ENCODE measurements around the gene AMH.
A peak's percentile ranks its signal among the peaks of the same experiment; 100 is the strongest.

Gene AMH

DNA sequence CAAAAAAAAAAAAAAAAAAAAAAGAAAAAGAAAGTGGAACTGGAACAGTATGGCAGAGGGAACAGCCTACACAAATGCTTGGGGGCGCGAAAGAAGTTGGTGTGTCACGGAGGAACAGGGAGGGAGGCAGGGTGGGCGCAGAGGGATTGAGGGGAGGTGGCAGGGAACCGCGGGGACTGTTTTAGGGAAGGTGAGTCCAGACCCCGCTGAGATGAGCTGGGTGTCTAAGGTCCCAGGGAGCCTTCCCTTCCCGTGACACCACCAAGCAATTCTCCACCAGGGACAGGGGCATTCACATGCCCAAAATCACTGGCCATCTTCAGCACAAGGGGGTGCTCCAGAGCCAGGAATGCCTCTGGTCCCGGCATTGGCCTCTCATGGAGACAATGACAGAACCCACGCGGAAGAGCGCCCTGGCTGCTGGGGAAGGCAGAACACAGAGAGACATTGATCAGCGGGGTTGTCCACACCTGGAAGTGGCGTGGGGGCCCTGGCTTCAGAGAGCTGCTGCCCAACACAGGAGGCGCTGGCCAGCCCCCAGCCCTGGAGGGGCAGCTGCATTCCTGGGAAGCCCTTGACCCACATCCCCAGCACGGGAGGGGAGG is 25.9 kb downstream of the AMH start:
- Histone ChIP-seq H3K9me3 (ENCODE audit: control extremely low read depth in 1 of 5, control insufficient read depth in 4 of 5, insufficient read depth in 2 of 5, low read depth in 1 of 5, low read length in 4 of 5) (no peaks in the 10 kb centered on the region), H3K27ac (ENCODE audit: insufficient read depth in 1 of 2, low read depth in 1 of 2, low read length in 2 of 2, poor library complexity in 1 of 2, severe bottlenecking in 2 of 2) (no peak overlapping the region), H3K4me3 (ENCODE audit: control insufficient read depth in 1 of 7, extremely low read depth in 1 of 7, insufficient read depth in 4 of 7, low read depth in 2 of 7, low read length in 6 of 7) (no peak overlapping the region), H3K4me1 (ENCODE audit: control extremely low read depth in 1 of 4, control insufficient read depth in 4 of 4, insufficient read depth in 4 of 4, low read length in 3 of 4) (peaks cover 4 to 40% (median 39%) of the 10 kb centered on the region in 4 experiments), H3K27me3 (replicated peaks in 2 of 5; ENCODE audit: control insufficient read depth in 4 of 5, insufficient read depth in 5 of 5, low read length in 4 of 5) (no peaks in the 10 kb centered on the region), H3K36me3 (ENCODE audit: control insufficient read depth in 4 of 4, insufficient read depth in 4 of 4, low read length in 3 of 4) (peaks cover 0 to 41% (median 24%) of the 10 kb centered on the region in 4 experiments)
- POLR2A ChIA-PET, result interaction anchor here (0.6 to 1.4 kb wide), 3 partner anchors 14 to 342 kb away, joined by 3 to 5 read pairs (median 5); partner anchors contain the start of gene PLEKHJ1
- CTCF ChIA-PET, result interaction anchor here (1.0 to 6.0 kb wide), 17 partner anchors 11 to 350 kb away, joined by 3 to 44 read pairs (median 5); partner anchors contain the start of genes LSM7 and SPPL2B
- peak; percentile 72 to 86 (median 85) for DNase-seq
- 62% methylated on average over 13 of the region's 16 CpGs for WGBS (ENCODE audit: insufficient coverage)

DNA sequence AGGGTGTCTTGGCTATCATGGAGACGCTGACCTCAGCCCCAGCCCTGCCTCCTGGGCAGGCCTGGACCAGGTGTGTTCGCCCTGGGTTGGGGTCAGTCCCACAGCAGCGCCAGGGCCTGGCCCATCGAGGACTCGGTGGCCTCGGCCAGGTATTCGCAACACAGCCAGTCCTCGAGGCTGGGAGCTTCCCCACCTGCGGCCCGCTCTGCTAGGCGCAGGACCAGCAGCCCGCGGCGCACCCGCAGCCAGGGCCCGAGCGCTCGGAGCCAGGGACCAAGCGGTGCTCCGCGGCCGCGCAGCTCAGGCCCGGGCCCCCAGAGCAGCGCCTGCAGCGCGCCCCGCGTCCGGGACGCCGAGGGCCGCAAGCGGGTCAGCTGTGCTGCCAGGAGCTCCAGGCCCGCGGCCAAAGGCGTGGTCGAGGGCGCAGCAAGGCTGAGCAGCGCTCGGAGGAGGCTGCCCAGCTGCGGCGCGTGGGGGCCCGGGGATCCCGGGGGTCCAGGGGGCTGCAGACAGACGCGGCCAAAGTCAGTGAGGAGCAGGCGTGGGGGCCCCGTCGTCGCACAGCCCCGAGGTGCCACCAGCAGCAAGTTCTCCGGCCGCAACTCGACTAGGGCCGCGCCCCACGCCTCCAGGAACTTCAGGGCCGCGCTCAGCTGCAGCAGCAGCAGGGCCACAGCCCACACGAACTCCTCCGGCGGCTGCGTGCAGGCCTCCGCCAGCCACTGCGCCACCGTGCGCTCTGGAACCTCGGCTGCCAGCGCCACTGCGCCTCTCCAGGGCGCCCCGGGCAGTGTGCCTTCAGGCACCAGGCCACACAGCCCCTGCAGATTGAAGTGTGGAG is 26.7 kb downstream of the AMH start:
- Histone ChIP-seq H3K4me3 (ENCODE audit: control insufficient read depth in 1 of 7, extremely low read depth in 1 of 7, insufficient read depth in 4 of 7, low read depth in 2 of 7, low read length in 6 of 7) (no peak overlapping the region), H3K27me3 (replicated peaks in 2 of 5; ENCODE audit: control insufficient read depth in 4 of 5, insufficient read depth in 5 of 5, low read length in 4 of 5) (no peaks in the 10 kb centered on the region), H3K4me1 (ENCODE audit: control extremely low read depth in 1 of 4, control insufficient read depth in 4 of 4, insufficient read depth in 4 of 4, low read length in 3 of 4) (peaks cover 4 to 47% (median 41%) of the 10 kb centered on the region in 4 experiments), H3K27ac (ENCODE audit: insufficient read depth in 1 of 2, low read depth in 1 of 2, low read length in 2 of 2, poor library complexity in 1 of 2, severe bottlenecking in 2 of 2) (no peak overlapping the region), H3K36me3 (ENCODE audit: control insufficient read depth in 4 of 4, insufficient read depth in 4 of 4, low read length in 3 of 4) (peaks cover 0 to 41% (median 24%) of the 10 kb centered on the region in 4 experiments), H3K9me3 (ENCODE audit: control extremely low read depth in 1 of 5, control insufficient read depth in 4 of 5, insufficient read depth in 2 of 5, low read depth in 1 of 5, low read length in 4 of 5) (no peaks in the 10 kb centered on the region)
- ChIA-PET CTCF (interaction anchor here (1.2 to 6.0 kb wide), 9 partner anchors 10 to 349 kb away, joined by 3 to 44 read pairs (median 9); no protein-coding TSS in a partner anchor), POLR2A (interaction anchor here (0.6 to 1.4 kb wide), 3 partner anchors 12 to 135 kb away, joined by 3 to 5 read pairs (median 3); partner anchors contain the start of gene PLEKHJ1)
- DNase-seq, result no peak
- WGBS (ENCODE audit: insufficient coverage), result 96% methylated on average over 68 of the region's 74 CpGs

DNA sequence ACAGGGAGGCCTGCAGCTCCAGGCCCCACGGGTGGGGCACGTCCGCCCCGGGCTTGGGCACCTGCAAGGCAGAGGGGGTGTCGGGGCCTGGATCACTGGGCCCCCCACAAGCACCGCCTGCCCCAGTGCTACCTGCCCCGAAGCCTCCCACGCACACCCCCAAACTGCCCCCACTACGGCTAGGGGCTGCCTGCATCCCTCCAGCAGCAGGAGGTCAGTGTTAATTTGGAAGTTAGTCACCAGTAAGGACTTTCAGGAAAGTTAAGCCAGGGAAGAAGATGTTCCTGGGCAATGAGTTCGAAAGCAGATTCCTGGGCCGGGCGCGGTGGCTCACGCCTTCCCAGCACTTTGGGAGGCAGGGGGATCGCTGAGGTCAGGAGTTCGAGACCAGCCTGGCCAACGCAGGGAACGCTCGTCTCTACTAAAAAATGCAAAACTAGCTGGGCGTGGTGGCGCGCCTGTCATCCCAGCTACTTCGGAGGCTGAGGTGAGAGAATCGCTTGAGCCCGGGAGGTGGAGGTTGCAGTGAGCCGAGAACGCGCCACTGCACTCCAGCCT is 27.4 kb downstream of the AMH start:
- WGBS (ENCODE audit: insufficient coverage), result 98% methylated on average over 21 of the region's 28 CpGs
- Histone ChIP-seq H3K36me3 (ENCODE audit: control insufficient read depth in 4 of 4, insufficient read depth in 4 of 4, low read length in 3 of 4) (peaks cover 0 to 38% (median 24%) of the 10 kb centered on the region in 4 experiments), H3K9me3 (ENCODE audit: control extremely low read depth in 1 of 5, control insufficient read depth in 4 of 5, insufficient read depth in 2 of 5, low read depth in 1 of 5, low read length in 4 of 5) (no peaks in the 10 kb centered on the region), H3K4me1 (ENCODE audit: control extremely low read depth in 1 of 4, control insufficient read depth in 4 of 4, insufficient read depth in 4 of 4, low read length in 3 of 4) (peaks cover 4 to 43% (median 37%) of the 10 kb centered on the region in 4 experiments), H3K27ac (ENCODE audit: insufficient read depth in 1 of 2, low read depth in 1 of 2, low read length in 2 of 2, poor library complexity in 1 of 2, severe bottlenecking in 2 of 2) (no peak overlapping the region), H3K4me3 (ENCODE audit: control insufficient read depth in 1 of 7, extremely low read depth in 1 of 7, insufficient read depth in 4 of 7, low read depth in 2 of 7, low read length in 6 of 7) (no peak overlapping the region), H3K27me3 (replicated peaks in 2 of 5; ENCODE audit: control insufficient read depth in 4 of 5, insufficient read depth in 5 of 5, low read length in 4 of 5) (no peaks in the 10 kb centered on the region)
- ChIA-PET CTCF (interaction anchor here (1.2 to 4.6 kb wide), 6 partner anchors 10 to 117 kb away, joined by 3 to 33 read pairs (median 13); partner anchors contain the start of gene PLEKHJ1), POLR2A (interaction anchor here (1.1 to 1.4 kb wide), 2 partner anchors 11 to 18 kb away, joined by 3 to 4 read pairs; no protein-coding TSS in a partner anchor)
- DNase-seq, result no peak

DNA sequence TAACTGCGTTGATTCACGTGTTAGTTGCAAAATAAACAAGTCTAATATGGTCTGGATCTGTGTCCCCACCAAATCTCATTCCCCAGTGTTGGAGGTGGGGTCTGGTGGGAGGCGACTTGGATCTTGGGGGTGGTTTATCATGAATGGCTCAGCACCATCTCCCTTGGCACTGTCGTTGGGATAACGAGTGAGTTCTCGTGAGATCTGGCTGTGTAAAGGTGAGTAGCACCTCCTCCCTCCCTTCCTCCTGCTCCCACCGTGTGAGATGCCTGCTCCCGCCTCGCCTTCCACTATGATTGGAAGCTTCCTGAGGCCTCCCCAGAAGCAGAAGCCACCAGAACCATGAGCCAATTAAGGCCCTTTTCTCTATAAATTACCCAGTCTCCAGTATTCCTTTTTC is 28.0 kb downstream of the AMH start:
- ChIA-PET POLR2A (interaction anchor here (1.1 to 1.5 kb wide), 4 partner anchors 11 to 25 kb away, joined by 3 to 4 read pairs (median 4); no protein-coding TSS in a partner anchor), CTCF (interaction anchor here (1.2 to 4.6 kb wide), 5 partner anchors 11 to 116 kb away, joined by 3 to 33 read pairs (median 23); partner anchors contain the start of gene PLEKHJ1)
- Histone ChIP-seq H3K27me3 (replicated peaks in 2 of 5; ENCODE audit: control insufficient read depth in 4 of 5, insufficient read depth in 5 of 5, low read length in 4 of 5) (no peaks in the 10 kb centered on the region), H3K9me3 (ENCODE audit: control extremely low read depth in 1 of 5, control insufficient read depth in 4 of 5, insufficient read depth in 2 of 5, low read depth in 1 of 5, low read length in 4 of 5) (no peaks in the 10 kb centered on the region), H3K27ac (ENCODE audit: insufficient read depth in 1 of 2, low read depth in 1 of 2, low read length in 2 of 2, poor library complexity in 1 of 2, severe bottlenecking in 2 of 2) (no peak overlapping the region), H3K4me3 (ENCODE audit: control insufficient read depth in 1 of 7, extremely low read depth in 1 of 7, insufficient read depth in 4 of 7, low read depth in 2 of 7, low read length in 6 of 7) (no peak overlapping the region), H3K4me1 (ENCODE audit: control extremely low read depth in 1 of 4, control insufficient read depth in 4 of 4, insufficient read depth in 4 of 4, low read length in 3 of 4) (peaks cover 4 to 44% (median 37%) of the 10 kb centered on the region in 4 experiments), H3K36me3 (ENCODE audit: control insufficient read depth in 4 of 4, insufficient read depth in 4 of 4, low read length in 3 of 4) (peaks cover 0 to 33% (median 21%) of the 10 kb centered on the region in 4 experiments)
- 96% methylated on average over 5 of the region's 9 CpGs for WGBS (ENCODE audit: insufficient coverage)
- DNase-seq, result no peak

DNA sequence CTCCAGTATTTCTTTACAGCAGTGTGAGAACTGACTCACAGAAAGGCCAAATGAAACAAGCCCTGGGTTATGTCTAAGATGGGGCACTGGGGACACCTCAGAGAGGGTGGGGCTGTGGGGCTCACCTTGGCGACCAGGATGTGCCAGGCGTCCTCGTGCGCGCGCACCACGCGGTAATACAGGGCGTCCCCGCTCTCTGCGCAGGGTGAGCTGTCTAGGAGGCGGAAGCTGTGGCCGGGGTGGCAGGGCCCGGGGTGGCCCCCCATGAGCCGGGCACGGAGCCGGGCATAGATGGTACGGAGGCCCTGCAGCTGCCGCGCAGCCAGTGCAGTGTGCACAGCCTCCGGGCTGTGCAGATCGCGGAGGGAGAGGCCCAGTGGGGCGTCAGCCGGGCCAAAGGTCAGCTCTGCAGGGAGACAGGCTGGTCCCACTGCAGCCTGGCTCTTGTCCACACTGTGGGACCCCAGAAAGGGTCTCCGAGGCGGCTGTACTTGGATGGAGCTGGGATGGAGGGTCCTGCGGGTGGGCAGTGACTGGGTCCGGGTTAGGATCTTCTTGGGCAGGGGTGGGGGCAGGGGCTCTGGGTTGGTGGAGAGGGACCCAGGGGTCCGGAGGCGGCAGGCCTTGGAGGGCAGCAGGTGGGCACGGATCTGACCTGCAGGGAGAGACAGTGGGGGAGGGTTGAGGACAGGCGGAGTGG is 29.5 kb downstream of the AMH start:
- Histone ChIP-seq H3K27me3 (replicated peaks in 2 of 5; ENCODE audit: control insufficient read depth in 4 of 5, insufficient read depth in 5 of 5, low read length in 4 of 5) (no peaks in the 10 kb centered on the region), H3K4me1 (ENCODE audit: control extremely low read depth in 1 of 4, control insufficient read depth in 4 of 4, insufficient read depth in 4 of 4, low read length in 3 of 4) (peaks cover 0 to 41% (median 30%) of the 10 kb centered on the region in 4 experiments), H3K4me3 (ENCODE audit: control insufficient read depth in 1 of 7, extremely low read depth in 1 of 7, insufficient read depth in 4 of 7, low read depth in 2 of 7, low read length in 6 of 7) (no peak overlapping the region), H3K9me3 (ENCODE audit: control extremely low read depth in 1 of 5, control insufficient read depth in 4 of 5, insufficient read depth in 2 of 5, low read depth in 1 of 5, low read length in 4 of 5) (no peaks in the 10 kb centered on the region), H3K36me3 (ENCODE audit: control insufficient read depth in 4 of 4, insufficient read depth in 4 of 4, low read length in 3 of 4) (peaks cover 0 to 19% (median 12%) of the 10 kb centered on the region in 4 experiments), H3K27ac (ENCODE audit: insufficient read depth in 1 of 2, low read depth in 1 of 2, low read length in 2 of 2, poor library complexity in 1 of 2, severe bottlenecking in 2 of 2) (no peak overlapping the region)
- ChIA-PET POLR2A (interaction anchor here (0.6 to 2.2 kb wide), 5 partner anchors 10 to 55 kb away, joined by 3 to 6 read pairs (median 4); no protein-coding TSS in a partner anchor), CTCF (interaction anchor here (0.9 to 1.1 kb wide), 2 partner anchors 11 to 41 kb away, joined by 3 read pairs; no protein-coding TSS in a partner anchor)
- peak in 1 of 3 donors; percentile 33 for DNase-seq
- WGBS (ENCODE audit: insufficient coverage), result 98% methylated on average over 27 of the region's 33 CpGs

DNA sequence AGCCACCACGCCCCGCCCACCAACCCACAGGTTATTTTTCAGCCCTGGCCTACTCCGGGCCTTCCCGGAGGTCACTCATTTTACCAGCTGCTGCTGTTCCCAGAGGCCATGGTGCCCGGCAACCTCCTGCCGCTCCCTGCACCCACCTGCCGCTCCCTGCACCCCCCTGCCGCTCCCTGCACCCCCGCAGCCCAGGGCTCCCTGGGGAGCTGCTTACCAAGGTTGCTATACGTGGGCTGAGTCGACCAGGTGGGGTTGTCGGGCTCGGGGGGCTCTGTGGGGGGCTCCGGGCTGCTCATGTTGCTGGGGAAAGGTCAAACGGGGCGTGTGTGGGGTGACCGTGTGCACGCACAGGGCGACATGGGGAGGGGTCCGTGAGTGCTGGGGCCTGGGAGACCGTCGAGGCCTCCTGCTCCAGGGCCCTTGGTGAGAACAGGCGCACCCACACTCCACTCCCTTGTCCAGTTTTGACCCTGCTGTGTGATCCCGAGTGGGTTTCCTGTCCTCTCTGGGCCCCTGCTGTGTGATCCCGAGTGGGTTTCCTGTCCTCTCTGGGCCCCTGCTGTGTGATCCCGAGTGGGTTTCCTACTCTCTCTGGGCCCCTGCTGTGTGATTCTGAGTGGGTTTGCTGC is 31.6 kb downstream of the AMH start:
- no peaks in the 10 kb centered on the region for H3K27me3 ChIP-seq (replicated peaks in 2 of 5; ENCODE audit: control insufficient read depth in 4 of 5, insufficient read depth in 5 of 5, low read length in 4 of 5)
- peaks cover 0 to 27% (median 18%) of the 10 kb centered on the region in 4 experiments for H3K4me1 ChIP-seq (ENCODE audit: control extremely low read depth in 1 of 4, control insufficient read depth in 4 of 4, insufficient read depth in 4 of 4, low read length in 3 of 4)
- ChIA-PET CTCF (interaction anchor here (1.2 kb wide), 1 partner anchor 42 kb away, joined by 4 read pairs; no protein-coding TSS in a partner anchor), POLR2A (interaction anchor here (0.7 kb wide), 1 partner anchor 42 kb away, joined by 3 read pairs; no protein-coding TSS in a partner anchor)
- peaks cover 0 to 9% (median 7%) of the 10 kb centered on the region in 4 experiments for H3K36me3 ChIP-seq (ENCODE audit: control insufficient read depth in 4 of 4, insufficient read depth in 4 of 4, low read length in 3 of 4)
- WGBS (ENCODE audit: insufficient coverage), result 90% methylated on average over 20 of the region's 26 CpGs
- no peak overlapping the region for H3K4me3 ChIP-seq (ENCODE audit: control insufficient read depth in 1 of 7, extremely low read depth in 1 of 7, insufficient read depth in 4 of 7, low read depth in 2 of 7, low read length in 6 of 7)
- no peak for DNase-seq
- no peaks in the 10 kb centered on the region for H3K9me3 ChIP-seq (ENCODE audit: control extremely low read depth in 1 of 5, control insufficient read depth in 4 of 5, insufficient read depth in 2 of 5, low read depth in 1 of 5, low read length in 4 of 5)
- no peak overlapping the region for H3K27ac ChIP-seq (ENCODE audit: insufficient read depth in 1 of 2, low read depth in 1 of 2, low read length in 2 of 2, poor library complexity in 1 of 2, severe bottlenecking in 2 of 2)

All from common myeloid progenitor, CD34-positive (primary cell).